CD4-positive, alpha-beta T cell treated with Interleukin-1 beta for 1 hour (primary cell): ENCODE results near the gene ATXN3.
A peak's percentile ranks its signal among the peaks of the same experiment; 100 is the strongest.

Source experiments
- DNase-seq, 2 donors: peaks; one replicate each; pipeline ENCODE4 v3.0.0-alpha.2; 2020 to 2022

Gene ATXN3

DNA sequence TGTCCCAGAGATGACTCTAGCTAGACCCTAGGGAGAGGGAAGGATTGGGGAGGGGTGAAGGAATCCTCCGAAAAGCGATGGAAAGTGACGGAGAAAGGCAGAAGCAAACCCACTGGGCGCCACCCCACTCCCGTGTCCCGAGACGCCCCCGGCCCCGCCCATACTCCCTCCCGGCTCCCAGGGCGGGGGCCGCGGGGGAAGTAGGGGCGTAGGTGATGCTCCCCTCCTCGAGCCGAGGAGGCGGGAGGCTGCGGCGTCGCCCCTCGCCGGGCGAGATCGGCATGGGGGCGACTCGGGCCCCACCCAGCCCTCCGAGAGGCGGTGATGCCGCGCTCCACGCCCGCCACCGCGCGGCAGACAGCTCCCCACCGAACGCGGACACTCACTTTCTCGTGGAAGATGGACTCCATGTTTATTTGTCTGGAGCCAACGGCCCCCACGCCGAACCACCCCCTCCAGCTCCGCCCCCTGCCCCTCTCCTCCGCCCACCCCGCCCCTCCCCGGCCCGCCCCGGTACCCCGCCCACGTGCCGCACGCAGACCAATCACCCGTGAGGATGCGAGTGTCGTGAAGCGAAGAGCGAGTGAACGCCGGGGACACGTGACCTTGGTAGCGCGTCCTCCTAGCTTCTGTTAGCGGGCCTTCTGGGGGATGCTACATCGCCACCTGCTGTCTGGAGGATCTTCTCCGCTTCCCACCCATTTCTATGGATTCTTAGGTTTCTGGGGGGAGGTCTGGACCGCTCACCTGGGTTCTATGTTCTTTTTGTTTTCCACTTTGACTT, at the start of gene ATXN3:
ATXN3 (minus strand) TSS at position 440 of the 784 bp plus-strand sequence; CDS start at position 410, 30 bp downstream.
- peak; percentile 96 to 97 for DNase-seq

DNA sequence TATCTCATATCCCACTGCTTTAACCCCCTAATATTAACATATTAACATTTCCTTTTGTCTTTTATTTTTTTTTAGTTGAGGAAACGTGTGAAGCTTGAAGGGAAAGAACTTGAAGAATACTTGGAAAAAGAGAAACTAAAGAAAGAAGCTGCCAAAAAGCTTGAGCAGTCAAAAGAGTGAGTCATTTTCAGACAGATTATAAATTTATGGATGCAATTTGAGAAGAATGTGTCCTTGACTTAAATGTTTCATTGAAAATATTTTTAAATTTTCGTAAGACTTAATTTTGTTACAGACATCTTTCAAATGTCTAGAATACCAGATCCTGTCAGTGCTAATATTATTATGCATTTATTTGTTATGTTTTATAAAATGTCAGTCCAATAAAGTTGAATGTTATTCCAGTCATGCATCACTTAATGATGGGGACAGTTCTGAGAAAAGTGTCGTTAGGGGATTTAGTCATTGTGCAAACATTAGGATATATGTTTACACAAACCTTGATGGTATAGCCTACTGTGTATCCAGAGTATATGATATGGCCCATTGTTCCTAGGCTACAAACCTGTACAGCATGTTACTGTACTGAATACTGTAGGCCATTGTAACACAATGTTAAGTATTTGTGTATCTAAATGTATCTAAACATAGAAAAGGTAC, 48.0 kb upstream of the ATXN3 start:
- no peak for DNase-seq

DNA sequence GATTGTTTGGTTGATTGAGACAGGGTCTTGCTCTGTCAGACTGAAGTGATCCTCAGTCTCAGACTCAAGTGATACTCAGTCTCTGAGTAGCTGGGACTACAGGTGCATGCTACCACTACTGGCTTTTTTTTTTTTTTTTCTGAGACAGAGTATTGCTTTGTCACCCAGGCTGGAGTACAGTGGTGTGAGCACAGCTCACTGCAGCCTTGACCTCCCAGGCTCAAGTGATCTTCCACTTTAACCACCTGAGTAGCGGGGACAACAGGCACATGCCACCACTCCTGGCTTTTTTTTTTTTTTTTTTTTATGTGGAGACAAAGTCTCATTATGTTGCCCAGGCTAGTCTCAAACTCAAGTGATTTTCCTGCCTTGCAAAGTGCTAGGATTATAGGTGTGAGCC, 47.2 kb upstream of the ATXN3 start:
- no peak for DNase-seq

DNA sequence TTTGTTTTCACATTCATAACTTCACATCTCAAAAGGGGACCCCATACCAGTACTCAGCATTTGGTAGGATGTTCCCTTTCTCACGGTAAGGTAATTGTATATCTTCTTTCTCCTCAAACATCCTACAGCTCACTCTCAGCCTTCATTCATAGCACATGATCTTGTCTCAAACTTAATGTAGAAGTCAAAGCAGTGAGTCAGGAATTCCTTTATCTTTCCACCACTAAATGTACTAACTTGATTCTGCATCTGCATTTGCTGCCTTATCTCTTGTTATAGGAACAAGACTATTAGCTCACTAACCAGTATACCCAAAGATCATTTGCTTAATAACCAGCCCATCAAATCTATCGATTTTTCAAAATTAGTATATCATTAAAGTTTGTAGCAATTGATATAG, 38.3 kb upstream of the ATXN3 start:
- DNase-seq, result no peak

DNA sequence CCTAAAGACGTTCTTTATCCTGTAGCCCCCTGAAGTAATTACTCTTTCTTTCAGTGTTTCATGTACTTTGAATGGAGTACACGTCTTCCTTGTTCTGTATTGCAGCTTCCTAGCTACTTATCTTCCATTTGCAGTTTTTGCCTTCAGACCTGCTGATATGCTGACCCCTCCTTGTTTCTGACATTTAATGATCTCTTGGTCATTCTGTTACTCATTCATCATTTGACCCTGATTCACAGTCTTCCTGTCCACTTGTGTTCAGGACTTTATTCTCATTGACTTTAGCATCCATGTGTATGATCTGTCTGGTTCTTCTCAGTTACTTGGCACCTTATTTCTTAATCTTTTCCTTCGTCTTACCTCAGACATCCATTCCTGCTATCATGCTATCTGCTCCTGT, 37.6 kb upstream of the ATXN3 start:
- DNase-seq, result no peak

DNA sequence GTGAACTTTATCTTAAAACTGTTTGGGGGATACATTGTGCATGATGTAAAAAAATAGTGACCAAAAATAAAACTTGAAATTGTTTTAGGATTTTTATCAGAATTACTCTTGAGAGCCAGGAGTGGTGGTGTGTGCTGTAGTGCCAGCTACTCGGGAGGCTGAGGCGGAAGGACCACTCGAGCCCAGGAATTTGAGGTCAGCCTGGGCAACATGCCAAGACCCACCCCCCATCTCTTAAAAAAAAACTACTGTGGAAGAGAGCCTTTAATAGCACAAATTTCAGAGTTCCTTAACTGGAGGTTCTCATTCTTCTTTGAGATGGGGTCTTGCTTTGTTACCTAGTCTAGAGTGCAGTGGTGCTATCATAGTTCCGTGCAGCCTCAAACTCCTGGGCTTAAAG, 36.9 kb upstream of the ATXN3 start:
- DNase-seq, result no peak

DNA sequence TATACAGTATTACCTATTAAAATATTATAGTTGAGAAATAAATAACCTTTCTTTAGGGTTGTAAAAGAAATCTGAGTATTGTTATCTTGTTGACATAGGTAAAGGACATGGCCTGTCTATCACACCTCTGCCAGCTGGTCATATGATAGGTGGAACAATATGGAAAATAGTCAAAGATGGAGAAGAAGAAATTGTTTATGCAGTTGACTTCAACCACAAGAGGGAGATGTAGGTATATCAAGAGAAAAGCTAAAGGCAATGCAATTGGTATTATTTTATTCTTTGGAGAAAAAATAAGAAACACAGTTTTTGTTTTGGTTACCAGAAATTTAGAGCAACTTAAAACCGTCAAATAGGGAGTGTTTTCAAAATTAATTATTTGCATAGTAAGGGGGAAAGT, 28.9 kb upstream of the ATXN3 start:
- peak in 1 of 2 donors; percentile 17 for DNase-seq

DNA sequence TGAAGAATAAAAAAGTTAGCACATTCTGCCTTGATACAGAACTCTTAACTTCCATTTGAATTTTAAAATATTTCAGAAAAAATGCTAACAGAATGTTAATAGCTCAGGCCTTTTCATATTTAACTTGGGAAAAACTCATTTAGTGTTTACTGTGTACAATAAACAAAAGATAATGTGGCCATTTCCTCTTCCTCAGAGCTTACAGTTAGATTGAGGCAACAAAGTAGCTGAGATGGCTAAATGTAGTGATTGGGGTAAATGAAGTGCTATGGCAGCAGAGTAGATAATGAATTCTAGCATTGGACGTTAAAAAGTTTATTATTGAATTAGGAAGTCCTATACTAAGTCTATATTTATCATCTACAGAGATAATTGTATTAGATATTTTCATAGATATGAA, 28.1 kb upstream of the ATXN3 start:
- no peak for DNase-seq

DNA sequence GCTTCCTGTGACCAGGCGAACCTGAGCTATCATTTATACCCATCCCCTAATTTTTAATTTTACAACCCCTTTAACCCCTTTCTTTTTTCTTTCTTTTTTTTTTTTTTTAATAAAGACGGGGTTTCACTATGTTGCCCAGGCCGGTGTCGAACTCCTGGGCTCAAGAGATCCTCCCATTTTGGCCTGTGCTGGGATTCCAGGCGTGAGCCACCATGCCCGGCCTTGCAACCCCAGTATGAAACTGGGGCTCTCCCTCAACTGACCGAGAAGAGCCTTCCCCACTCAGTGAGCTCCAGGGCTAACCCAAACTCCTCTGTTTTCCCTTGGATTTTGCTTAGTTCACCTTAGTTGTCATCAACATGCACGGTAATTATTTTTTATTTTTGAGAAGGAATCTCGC, 16.4 kb upstream of the ATXN3 start:
- no peak for DNase-seq

DNA sequence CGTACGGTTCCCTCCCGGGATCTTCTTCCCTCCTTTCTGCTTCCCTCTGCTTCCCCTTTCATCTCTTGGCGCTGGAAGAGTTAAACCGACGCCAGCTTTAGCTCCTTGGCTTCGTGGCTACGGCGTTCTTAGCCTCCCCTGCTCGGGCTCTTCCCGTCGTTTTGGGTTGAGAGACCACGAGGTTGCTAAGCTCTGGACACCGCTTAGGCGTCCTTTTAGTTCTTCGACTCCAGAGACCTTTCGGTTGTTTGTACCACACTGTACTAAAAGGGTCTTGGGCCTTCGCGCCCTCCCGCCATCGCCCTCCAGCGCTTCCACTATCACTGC, 15.9 kb upstream of the ATXN3 start:
- peak in 1 of 2 donors; percentile 2 for DNase-seq

DNA sequence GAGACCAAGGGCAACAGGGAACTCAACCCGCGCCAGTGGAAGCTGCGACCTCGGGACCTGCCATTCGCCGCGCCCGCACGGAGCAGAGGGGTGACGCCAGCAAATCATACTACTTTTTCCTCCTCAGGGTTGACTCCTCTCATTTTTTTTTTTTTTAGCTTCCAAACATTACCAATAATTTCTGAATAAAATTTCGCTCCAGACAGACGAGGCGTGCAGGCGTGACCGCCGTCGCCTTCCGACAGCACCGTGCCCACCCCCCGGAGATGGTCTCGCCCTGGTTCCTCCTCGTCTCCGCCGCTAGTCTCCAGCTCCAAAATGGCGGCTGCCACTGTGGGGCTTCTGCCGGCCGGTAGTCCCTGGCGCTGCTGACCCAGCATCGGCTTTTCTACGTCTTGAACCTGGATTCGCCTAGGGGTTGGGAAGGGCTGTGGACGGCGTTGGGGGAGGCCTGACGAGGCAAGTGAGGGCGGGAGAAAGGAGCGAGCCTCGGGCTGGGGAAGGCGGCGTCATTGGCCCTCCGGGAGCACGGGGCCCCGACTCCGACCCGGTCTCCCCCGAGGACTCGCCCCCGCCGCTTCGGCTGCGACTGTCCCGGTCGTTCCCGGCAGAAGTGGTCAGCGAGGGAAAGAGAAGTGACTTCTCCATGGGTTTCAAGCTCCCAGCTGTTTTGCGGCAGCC, 15.4 kb upstream of the ATXN3 start, which contains the start of the genes CPSF2 and NDUFB1:
CPSF2 (plus strand) TSS at position 300 of the 681 bp plus-strand sequence. CDS start 9,016 bp downstream, outside the sequence.
NDUFB1 (minus strand) TSS at position 37 of the 681 bp plus-strand sequence. CDS start 4,069 bp downstream, outside the sequence.
- DNase-seq, result peak; percentile 78 to 87

DNA sequence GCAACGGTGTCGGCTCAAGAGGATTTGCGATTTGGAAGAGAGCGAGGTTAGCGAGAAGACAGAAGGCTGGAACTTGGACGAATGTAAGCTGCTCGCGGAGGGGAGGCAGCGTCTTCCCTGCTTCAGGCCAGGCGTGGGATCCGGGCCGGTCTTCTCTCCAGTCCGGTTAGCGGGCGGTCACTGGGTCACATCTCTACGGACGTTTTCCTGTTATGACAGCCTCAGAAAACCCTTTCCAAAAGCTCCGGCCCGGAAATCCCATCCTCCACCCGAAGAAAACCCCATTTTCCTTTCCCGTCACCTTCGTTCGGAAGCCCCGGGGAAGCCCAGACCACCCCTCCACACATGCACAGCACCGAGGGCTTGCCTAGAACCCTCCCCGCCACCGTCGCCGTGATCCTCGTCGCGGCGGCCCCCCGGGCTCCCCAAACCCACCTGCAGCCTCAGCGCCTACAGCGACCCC, 14.9 kb upstream of the ATXN3 start:
- DNase-seq, result peak in 1 of 2 donors; percentile 3

DNA sequence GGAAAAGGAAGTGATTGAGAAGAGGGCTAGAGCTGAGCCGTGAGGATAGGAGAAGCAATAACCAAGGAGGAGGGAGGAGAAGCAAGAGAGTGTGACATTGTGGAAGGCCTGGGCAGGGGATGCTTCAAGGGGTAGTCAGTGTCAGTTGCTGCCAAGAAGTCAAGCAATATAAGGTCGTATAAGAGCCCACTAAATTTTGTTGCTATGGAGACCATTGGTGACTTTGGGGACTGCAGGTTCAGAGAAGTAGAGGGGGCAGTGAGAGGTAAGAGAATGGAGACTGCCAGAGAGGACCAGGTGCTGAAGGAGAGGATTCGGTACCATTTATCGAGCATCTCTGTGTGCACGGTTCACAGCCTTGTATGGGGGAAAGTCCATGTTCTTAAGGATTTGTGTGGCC, 3.1 kb upstream of the ATXN3 start:
- DNase-seq, result no peak

DNA sequence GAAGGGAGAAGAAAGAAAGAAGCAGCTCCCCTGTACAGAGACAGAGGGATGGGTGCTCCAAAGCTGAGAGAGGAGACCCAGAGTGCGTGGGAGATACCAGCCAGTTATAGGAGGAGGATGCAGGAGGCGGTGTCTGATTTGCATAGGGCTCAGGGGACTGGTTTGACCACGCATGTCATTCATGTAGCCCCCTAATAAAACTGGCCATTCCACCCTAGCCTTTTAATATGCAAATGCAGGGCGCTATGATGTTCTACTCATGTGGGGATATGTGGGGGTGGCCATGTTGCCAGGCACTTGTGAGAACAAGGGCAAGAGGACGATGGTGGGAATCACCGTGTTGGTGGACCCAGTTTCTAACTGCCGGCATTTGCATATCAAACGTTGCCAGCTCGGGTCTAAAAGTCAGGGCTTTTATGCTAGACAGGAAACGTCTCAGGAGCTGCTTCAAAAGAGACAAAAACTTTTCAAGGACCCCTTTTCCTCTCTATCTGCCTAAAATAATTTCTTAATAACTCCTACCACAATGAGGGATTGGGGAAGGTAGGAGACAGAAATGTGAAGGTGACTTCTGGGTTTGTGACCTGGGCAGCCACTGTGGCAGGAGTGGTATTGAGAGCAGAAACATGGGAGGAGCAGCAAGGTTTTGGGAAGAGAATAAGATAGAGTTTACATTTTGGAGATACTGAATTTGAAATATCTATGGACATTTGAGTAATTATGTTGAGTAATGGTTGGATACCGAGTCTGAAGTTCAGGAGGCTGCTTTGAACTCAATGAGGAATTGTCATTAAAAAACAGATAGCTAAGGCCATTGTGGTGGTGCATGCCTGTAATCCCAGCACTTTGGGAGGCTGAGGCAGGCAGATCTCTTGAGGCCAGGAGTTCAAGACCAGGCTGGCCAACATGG, 2.2 kb upstream of the ATXN3 start:
- DNase-seq, result peak in 1 of 2 donors; percentile 35

DNA sequence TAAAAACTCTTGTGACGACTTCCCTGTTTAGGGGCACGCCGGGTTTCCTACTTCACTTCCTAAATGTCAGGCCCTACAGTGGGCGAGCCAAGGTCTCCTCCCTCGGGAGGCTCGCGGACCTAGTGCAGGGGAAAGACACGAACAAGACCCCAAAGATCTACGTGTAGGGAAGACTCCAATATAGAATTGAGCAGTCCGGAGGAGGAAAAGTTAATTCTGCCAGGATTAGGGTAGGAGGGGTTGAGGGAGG, 564 bp downstream of the ATXN3 start:
- peak in 1 of 2 donors; percentile 17 for DNase-seq

DNA sequence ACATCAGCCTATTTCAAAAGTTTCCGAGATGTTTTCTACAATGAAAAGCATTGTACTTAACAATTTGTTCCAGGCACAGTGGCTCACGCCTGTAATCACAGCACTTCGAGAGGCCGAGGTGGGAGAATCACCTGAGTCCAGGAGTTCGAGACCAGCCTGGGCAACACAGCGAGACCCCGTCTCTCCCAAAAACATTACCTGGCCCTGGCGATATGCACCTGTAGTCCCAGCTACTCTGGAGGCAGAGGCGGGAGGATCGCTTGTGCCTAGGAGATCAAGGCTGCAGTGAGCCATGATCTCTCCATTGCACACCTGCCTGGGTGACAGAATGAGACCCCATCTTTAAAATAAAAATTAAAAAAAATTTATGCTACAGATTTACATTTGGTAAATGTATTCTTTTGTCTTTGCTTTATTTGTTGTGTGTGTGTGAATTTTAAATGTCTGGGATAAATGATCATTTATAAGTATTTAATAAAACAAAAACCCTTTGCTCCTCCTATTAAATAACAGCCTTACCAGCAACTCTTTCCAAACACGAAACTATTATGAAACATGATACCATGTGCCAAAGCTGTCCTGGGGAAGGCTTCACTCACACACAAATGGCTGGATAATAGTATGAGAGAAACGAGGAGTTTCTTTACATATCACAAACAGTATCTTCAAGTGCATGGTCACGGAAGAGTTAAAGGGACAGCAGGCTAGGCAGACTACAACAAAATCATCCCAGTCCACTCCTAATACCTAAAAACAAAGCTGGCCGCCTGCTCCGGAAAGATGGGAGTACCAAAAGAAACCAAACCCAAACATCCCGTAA, 1.1 kb downstream of the ATXN3 start:
- no peak for DNase-seq

DNA sequence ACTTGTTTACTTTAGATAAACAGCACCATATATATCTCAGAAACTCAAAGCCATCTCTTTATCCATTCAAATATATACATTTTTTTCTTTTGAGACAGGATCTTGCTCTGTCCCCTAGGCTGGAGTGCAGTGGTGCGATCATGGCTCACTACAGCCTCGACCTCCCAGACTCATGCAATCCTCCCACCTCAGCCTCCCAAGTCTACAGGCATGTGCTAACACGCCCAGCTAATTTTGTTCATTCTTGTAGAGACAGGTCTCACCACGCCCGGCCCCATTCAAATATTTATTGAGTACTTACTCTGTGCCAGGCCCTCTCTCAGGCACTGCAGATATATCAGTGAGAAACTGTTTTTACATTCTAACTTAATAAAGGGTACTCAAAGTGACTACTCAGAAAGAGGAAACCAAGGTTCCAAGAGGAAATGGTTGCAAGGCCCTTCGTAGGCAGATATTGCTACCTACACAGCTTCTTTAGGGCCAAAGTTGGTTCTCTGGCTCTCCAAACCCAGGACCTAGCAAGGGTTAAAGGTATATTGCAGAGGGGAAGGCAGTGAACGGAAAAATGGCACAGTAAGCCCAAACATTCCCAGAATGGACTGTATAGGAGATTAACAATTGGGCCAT, 2.9 kb downstream of the ATXN3 start:
- no peak for DNase-seq

DNA sequence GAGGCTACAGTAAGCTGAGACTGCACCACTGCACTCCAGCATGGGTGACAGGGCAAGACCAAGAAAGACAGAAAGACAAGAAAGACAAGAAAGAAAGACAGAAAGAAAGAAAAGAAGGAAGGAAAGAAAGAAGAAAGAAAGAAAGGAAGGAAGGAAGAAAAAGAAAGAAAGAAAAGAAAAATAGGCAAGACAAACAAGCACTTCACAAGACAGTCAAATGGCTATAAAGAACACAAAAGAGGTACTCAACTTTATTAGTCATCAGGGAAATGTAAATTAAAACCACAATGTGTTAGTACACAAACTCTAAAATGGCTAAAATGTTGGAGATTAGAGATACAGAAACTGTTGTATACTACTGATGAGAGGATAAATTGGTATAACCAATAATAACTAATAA, 6.6 kb downstream of the ATXN3 start:
- no peak for DNase-seq

DNA sequence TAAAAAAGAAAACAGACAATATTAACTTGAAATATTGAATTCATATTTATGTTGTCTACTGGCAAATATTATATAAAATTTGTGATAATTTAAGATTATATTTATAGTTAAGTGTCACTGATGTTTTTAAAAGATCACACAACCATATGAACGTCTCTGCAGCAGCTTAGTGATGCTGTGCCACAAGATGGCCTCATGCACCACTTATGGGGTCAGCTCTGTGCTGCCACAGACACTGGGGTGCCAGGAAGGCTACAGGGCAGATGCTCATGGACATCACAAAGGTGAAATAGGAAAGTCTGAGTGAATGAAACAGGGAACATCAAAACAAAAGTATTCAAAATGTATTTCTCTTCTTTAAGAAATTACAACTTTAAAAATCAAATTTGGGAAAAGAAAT, 13.1 kb downstream of the ATXN3 start:
- peak in 1 of 2 donors; percentile 5 for DNase-seq

DNA sequence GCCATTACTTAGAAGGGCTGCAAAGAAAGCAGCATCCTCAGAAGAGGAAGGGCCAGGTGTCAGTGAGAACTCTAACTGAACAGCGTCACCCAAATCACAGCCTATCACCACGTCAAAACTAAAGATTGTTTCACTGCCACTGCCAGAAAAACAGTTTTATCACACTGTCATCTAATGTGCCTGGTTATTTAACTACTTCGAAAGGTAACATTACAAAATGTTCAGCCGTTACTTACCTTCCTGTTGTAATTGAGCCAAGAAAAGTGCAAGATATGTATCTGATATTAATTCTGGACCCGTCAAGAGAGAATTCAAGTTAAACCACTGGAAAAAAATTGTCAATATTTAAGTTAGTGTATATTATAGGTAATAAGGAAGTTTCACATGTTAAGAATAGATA, 17.9 kb downstream of the ATXN3 start:
- no peak for DNase-seq

DNA sequence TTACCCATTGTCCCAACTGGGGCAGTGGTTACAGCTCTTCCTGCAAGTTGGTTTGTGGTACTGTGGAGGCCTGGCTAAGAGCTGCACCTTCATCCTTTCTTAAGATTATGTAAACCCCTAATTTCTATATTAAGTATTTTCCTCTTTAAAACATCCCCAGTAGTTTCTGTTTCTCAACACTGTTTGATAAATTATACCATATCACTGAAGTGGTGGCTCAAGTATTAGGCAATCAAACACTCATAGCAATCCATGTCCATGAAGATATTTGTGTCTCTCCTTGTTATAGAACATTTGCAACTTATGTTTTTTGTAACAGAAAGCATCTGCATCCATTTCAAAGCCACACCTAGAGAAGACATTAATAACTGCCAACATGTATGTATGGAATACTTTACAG, 31.8 kb downstream of the ATXN3 start:
- no peak for DNase-seq
